Measurements from ENCODE around the gene UBE2J2.
A peak's percentile ranks its signal among the peaks of the same experiment; 100 is the strongest.

The UBE2J2 gene

DNA sequence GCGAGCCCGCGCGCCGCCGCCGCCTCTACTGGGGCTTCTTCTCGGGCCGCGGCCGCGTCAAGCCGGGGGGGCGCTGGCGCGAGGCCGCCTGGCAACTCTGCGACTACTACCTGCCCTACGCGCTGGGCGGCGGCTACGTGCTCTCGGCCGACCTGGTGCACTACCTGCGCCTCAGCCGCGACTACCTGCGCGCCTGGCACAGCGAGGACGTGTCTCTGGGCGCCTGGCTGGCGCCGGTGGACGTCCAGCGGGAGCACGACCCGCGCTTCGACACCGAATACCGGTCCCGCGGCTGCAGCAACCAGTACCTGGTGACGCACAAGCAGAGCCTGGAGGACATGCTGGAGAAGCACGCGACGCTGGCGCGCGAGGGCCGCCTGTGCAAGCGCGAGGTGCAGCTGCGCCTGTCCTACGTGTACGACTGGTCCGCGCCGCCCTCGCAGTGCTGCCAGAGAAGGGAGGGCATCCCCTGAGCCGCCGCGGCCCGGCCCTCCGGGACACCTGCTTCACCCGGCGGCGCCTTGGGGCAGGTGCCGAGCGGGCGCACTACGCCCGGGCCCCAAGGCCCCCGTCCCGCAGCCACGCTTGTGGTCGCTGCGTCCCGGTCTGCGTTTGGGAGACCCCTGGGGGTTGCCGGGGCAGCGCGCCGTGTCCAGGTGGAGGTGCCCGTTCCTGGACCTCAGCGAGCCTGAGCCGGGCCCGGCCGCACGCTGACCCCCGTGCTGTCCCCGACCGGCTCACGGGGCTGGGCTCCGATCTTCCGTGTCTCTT is 40.7 kb downstream of the UBE2J2 start:
- POLR2A ChIA-PET: interaction anchor here (0.8 to 1.7 kb wide), 3 partner anchors 22 to 113 kb away, joined by 3 to 5 read pairs (median 3); no protein-coding TSS in a partner anchor
- TF ChIP-seq TARDBP (IDR thresholded peaks at IDR 0.05): no peak
- no peak for TF ChIP-seq SP1 (IDR thresholded peaks at IDR 0.05)
- no peak for TF ChIP-seq L3MBTL2 (conservative IDR thresholded peaks at IDR 0.05)
- no peak for TF ChIP-seq NFRKB (IDR thresholded peaks at IDR 0.05)
- no peak for TF ChIP-seq ARNT (IDR thresholded peaks at IDR 0.05)
- no peak for TF ChIP-seq HDGF (IDR thresholded peaks at IDR 0.05; ENCODE audit: borderline replicate concordance)
- CTCF ChIA-PET: no interaction called here
- no peak for DNase-seq (ENCODE audit: extremely low spot score)

DNA sequence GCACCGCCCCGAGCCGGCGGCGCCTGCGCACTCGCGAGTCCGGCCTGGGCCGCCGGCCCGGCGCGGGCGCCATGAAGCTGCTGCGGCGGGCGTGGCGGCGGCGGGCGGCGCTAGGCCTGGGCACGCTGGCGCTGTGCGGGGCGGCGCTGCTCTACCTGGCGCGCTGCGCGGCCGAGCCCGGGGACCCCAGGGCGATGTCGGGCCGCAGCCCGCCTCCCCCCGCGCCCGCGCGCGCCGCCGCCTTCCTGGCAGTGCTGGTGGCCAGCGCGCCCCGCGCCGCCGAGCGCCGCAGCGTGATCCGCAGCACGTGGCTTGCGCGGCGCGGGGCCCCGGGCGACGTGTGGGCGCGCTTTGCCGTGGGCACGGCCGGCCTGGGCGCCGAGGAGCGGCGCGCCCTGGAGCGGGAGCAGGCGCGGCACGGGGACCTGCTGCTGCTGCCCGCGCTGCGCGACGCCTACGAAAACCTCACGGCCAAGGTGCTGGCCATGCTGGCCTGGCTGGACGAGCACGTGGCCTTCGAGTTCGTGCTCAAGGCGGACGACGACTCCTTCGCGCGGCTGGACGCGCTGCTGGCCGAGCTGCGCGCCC is 41.4 kb downstream of the UBE2J2 start, which contains the start of gene B3GALT6:
Gene B3GALT6 (plus strand): TSS at position 30 of the 588 bp plus-strand sequence. CDS start 42 bp downstream, at position 72.
- no peak for DNase-seq (ENCODE audit: extremely low spot score)
- ChIA-PET POLR2A (interaction anchor here (0.8 to 1.7 kb wide), 3 partner anchors 23 to 113 kb away, joined by 3 to 5 read pairs (median 3); no protein-coding TSS in a partner anchor), CTCF (no interaction called here)
- TF ChIP-seq ELF4 (IDR thresholded peaks at IDR 0.05) (no peak), ARNT (IDR thresholded peaks at IDR 0.05) (no peak), BHLHE40 (IDR thresholded peaks at IDR 0.05; ENCODE audit: borderline replicate concordance) (no peak), ZNF384 (IDR thresholded peaks at IDR 0.05) (no peak), FOXM1 (IDR thresholded peaks at IDR 0.05; ENCODE audit: borderline replicate concordance) (0 out of 2 replicates have a peak, but pooled peaks have one; percentile 6), TARDBP (IDR thresholded peaks at IDR 0.05) (no peak), L3MBTL2 (conservative IDR thresholded peaks at IDR 0.05) (no peak)

DNA sequence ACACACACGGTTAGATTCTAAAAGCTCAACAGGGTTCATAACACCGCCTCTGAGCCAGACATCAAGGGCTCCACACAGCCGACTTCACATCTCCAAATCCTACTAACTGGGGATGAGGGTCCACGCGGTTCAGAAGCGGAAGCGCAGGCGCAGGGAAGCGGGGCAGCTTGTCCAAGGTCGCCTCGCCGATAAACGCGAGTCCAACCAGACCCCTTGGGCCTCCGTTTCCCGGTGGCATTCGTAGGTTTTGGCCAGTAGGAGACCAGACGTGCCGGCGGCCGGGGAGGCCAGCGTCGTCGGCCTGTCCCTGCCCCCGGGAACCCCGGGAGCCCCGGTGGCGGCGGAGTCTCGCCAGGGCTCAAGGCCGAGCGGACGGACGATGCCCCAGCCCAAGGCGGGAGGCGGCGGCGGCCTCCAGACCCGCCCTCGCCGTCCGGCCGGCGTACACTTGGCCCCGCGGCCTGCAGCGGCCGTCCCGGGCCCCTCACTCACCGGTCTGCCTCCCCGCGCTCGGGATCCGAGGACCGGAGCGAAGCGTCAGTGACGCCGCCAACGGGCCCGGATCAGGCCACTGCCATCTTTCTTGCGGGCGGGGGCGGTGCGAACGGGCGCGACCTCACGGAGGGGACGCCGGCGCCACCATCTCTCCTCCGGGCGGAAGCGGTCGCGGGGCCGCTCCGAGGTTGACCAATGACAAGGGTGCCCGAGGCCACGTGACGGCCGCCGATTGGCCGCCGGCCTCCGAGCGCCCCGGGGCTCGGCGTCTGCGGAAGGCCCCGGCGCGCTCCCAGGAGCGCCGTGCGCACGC is 42.0 kb downstream of the UBE2J2 start, which contains the start of gene SDF4:
Gene SDF4 (minus strand): TSS at position 602 of the 808 bp plus-strand sequence. CDS start 3,229 bp downstream, outside the sequence.
- ChIA-PET POLR2A (interaction anchor here (0.8 to 1.7 kb wide), 7 partner anchors 24 to 229 kb away, joined by 3 to 5 read pairs (median 3); no protein-coding TSS in a partner anchor), CTCF (interaction anchor here (0.5 to 1.4 kb wide), 4 partner anchors 21 to 172 kb away, joined by 3 to 4 read pairs (median 3); no protein-coding TSS in a partner anchor)
- TF ChIP-seq HDGF (IDR thresholded peaks at IDR 0.05; ENCODE audit: borderline replicate concordance) (no peak), FOXA1 (IDR thresholded peaks at IDR 0.05) (no peak), ELF4 (IDR thresholded peaks at IDR 0.05) (peak; percentile 80), TARDBP (IDR thresholded peaks at IDR 0.05) (no peak), ZNF384 (IDR thresholded peaks at IDR 0.05) (no peak), NFRKB (IDR thresholded peaks at IDR 0.05) (no peak), BHLHE40 (IDR thresholded peaks at IDR 0.05; ENCODE audit: borderline replicate concordance) (no peak), ARNT (IDR thresholded peaks at IDR 0.05) (no peak), L3MBTL2 (conservative IDR thresholded peaks at IDR 0.05) (0 out of 2 replicates have a peak, but pooled peaks have one; percentile 24), CTBP1 (IDR thresholded peaks at IDR 0.05; ENCODE audit: borderline replicate concordance) (no peak)
- TF ChIP-seq, protein P1, sequence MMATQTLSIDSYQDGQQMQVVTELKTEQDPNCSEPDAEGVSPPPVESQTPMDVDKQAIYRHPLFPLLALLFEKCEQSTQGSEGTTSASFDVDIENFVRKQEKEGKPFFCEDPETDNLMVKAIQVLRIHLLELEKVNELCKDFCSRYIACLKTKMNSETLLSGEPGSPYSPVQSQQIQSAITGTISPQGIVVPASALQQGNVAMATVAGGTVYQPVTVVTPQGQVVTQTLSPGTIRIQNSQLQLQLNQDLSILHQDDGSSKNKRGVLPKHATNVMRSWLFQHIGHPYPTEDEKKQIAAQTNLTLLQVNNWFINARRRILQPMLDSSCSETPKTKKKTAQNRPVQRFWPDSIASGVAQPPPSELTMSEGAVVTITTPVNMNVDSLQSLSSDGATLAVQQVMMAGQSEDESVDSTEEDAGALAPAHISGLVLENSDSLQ (IDR thresholded peaks at IDR 0.05): no peak
- peak; percentile 100 for DNase-seq (ENCODE audit: extremely low spot score)

DNA sequence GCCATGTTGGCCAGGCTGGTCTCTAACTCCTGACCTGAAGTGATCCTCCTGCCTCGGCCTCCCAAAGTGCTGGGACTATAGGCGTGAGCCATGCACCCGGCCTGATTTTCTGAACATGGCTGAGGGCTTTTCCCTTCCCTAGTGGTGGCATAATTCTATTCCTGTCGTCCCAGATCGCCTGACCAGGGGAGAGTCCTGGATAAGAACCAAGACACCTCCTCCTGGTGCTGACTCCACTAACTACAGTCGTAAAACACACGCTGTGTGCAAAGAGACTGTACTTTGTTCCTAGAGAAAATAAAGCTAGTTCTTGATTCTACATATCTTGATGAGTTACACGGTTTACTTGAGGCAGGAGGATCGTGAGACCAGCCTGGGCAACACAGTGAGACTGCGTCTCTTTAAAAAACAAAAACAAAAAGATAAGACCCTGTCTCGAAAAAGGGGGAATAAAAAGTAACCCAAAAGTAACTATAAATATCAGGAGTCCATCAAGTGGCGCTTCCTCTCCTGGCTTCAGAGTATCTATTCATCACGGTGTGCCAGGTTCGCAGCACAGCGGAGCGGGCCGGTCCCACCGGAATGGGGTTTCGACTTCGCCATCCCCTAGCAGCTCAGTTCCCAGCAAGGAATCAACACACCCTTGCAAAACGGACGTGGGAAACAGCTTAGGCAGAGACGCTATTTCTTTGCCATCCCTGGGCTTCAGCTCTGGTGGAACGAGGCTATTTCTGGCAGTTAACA is 42.8 kb downstream of the UBE2J2 start:
- TF ChIP-seq HDGF (IDR thresholded peaks at IDR 0.05; ENCODE audit: borderline replicate concordance) (no peak), FOXA1 (IDR thresholded peaks at IDR 0.05) (no peak), NFRKB (IDR thresholded peaks at IDR 0.05) (no peak), ZNF384 (IDR thresholded peaks at IDR 0.05) (no peak), TARDBP (IDR thresholded peaks at IDR 0.05) (no peak), ARNT (IDR thresholded peaks at IDR 0.05) (no peak), LEF1 (IDR thresholded peaks at IDR 0.05; ENCODE audit: borderline replicate concordance) (no peak), ELF4 (IDR thresholded peaks at IDR 0.05) (no peak), L3MBTL2 (conservative IDR thresholded peaks at IDR 0.05) (no peak), SUZ12 (IDR thresholded peaks at IDR 0.05) (no peak), FOXM1 (IDR thresholded peaks at IDR 0.05; ENCODE audit: borderline replicate concordance) (no peak), CTBP1 (IDR thresholded peaks at IDR 0.05; ENCODE audit: borderline replicate concordance) (no peak), SP1 (IDR thresholded peaks at IDR 0.05) (no peak), FOXK2 (IDR thresholded peaks at IDR 0.05) (no peak), BHLHE40 (IDR thresholded peaks at IDR 0.05; ENCODE audit: borderline replicate concordance) (no peak)
- TF ChIP-seq, protein P1 (IDR thresholded peaks at IDR 0.05): no peak
- POLR2A ChIA-PET: interaction anchor here (0.9 to 1.3 kb wide), 4 partner anchors 26 to 229 kb away, joined by 3 to 5 read pairs (median 3); no protein-coding TSS in a partner anchor
- CTCF ChIA-PET: interaction anchor here (0.5 to 1.4 kb wide), 4 partner anchors 21 to 171 kb away, joined by 3 to 4 read pairs (median 3); no protein-coding TSS in a partner anchor
- DNase-seq (ENCODE audit: extremely low spot score): peak; percentile 66

DNA sequence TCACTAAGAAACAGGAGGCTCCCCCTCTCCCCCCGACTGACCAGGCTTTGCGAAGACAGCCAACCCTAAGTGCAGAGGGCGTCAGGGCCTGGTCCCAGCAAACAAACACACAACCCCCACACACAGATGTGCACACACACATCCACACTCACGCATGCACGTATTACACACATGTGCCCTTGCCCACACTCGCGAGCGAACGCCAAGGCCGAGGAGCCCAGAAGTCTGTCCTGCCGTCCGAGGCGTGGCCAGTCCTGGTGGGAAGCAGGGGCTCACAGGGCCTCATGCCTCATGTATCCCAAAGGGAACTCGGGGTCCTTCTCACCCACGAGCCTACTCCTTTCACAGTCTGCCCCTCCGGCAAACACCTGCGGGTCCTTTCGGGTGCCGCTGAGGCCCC is 43.9 kb downstream of the UBE2J2 start:
- no peak for DNase-seq (ENCODE audit: extremely low spot score)
- no peak for TF ChIP-seq CTBP1 (IDR thresholded peaks at IDR 0.05; ENCODE audit: borderline replicate concordance)
- TF ChIP-seq NFRKB (IDR thresholded peaks at IDR 0.05): no peak
- no peak for TF ChIP-seq FOXK2 (IDR thresholded peaks at IDR 0.05)
- no peak for TF ChIP-seq HDGF (IDR thresholded peaks at IDR 0.05; ENCODE audit: borderline replicate concordance)
- TF ChIP-seq L3MBTL2 (conservative IDR thresholded peaks at IDR 0.05): no peak
- TF ChIP-seq SUZ12 (IDR thresholded peaks at IDR 0.05): no peak
- TF ChIP-seq LEF1 (IDR thresholded peaks at IDR 0.05; ENCODE audit: borderline replicate concordance): no peak
- TF ChIP-seq FOXA1 (IDR thresholded peaks at IDR 0.05): no peak
- ChIA-PET POLR2A (no interaction called here), CTCF (no interaction called here)

Measured in HEK293T (cell line).